Measurements from ENCODE around the gene CNIH4.

CNIH4 gene

DNA sequence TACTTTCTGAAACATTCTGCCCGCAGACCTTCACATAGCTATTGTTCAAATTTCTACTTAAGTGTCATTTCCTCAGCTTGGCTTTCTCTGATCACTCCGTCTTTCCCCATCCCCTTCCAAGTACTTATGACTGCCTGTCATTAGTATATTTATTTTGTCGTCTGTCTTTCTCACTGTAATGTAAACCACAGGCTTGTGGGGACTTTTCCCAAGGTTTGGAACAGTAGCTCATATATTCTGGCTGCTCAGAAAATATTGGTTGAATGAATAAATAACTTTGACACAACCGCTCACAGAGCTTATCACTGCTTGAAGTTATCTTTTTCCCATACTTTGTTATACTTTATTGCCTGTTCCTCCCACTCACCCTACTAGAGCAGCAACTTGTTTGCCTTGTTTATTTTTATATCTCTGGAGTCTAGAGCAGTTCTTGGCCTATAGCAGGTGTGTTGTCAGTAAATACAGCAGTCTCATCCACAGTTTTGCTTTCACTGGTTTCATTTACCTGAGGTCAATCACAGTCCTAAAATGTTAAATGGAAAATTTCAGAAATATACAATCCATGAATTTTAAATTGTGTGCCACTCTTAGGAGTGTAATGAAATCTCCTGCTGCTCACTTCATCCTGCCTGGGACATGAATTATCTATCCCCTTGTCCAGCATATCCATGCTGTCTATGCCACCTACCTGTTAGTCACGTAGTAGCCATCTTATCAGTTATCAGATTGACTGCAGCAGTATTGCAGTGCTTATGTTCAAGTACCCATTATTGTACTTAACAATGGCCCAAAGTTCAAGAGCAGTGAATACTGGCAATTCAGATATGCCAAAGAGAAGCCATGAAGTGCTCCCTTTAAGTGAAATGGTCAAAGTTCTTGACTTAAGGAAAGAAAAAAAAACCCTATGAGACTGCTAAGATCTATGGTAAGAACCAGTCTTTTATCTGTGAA lies 2.4 kb upstream of the CNIH4 start:
- no peak for DNase-seq (ENCODE audit: low spot score)
- TF ChIP-seq, protein P1, sequence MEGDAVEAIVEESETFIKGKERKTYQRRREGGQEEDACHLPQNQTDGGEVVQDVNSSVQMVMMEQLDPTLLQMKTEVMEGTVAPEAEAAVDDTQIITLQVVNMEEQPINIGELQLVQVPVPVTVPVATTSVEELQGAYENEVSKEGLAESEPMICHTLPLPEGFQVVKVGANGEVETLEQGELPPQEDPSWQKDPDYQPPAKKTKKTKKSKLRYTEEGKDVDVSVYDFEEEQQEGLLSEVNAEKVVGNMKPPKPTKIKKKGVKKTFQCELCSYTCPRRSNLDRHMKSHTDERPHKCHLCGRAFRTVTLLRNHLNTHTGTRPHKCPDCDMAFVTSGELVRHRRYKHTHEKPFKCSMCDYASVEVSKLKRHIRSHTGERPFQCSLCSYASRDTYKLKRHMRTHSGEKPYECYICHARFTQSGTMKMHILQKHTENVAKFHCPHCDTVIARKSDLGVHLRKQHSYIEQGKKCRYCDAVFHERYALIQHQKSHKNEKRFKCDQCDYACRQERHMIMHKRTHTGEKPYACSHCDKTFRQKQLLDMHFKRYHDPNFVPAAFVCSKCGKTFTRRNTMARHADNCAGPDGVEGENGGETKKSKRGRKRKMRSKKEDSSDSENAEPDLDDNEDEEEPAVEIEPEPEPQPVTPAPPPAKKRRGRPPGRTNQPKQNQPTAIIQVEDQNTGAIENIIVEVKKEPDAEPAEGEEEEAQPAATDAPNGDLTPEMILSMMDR (IDR thresholded peaks at IDR 0.05; ENCODE audit: extremely low read depth, missing control alignments): no peak

DNA sequence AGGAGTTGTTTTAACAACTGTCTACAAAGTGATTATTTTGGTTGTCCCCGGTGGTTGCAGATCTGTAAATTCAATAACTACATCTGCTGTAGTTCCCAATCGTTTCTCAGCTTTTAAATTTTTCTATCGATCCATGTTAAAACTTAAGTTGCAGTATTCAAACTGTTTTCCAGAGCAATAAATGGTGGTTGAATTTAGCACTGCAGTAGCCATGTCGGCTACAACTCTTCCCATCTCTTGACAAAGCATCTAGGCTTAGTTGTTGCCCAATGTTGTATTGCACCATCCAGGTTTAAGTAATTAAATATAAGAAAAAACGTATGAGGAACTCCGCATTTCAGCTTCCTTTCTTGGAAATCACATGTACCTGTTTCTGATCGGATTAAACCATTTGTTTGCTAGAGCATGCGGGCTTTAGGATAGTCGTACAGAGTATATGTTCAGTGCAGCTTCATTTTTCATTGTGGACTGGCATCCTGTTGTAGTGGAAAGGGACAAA lies 996 bp downstream of the CNIH4 start:
- TF ChIP-seq, protein P1 (IDR thresholded peaks at IDR 0.05; ENCODE audit: extremely low read depth, missing control alignments): no peak
- no peak for DNase-seq (ENCODE audit: low spot score)

DNA sequence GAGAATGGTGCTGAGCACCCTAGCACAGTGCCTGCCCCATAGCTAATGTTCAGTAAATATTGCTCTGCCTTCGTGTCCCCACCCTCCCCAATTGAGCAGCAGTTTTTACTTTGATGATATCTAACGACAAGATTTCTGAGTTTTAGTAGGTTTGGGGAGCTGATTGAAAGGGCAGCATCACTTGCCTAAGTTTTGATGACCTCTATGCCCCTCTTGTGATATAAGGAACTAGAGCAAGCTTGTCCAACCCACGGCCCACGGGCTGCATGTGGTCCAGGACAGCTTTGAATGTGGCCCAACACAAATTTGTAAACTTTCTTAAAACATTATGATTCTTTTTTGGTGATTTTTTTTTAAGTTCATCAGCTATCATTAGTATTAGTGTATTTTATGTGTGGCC lies 1.6 kb downstream of the CNIH4 start:
- DNase-seq (ENCODE audit: low spot score): no peak
- TF ChIP-seq, protein P1 (IDR thresholded peaks at IDR 0.05; ENCODE audit: extremely low read depth, missing control alignments): no peak

DNA sequence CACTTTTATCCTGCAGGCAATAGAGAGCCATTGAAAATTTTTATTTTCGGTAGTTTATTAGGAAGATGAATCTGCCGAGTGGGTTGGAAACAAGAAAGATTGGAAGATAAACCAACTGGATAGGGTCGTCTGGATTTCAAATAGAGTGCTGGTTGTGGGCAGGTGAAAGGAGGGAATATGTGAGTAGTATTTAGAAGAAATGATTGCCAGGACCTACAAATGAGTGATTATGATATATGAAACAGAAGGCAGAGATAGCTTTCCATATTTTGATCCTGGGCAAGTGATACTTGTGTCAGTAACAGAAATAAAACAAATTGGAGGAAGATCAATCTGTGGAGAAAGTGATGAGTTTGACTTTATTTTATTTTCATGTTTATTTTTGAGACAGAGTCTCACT lies 2.5 kb downstream of the CNIH4 start:
- DNase-seq (ENCODE audit: low spot score): no peak
- TF ChIP-seq, protein P1 (IDR thresholded peaks at IDR 0.05; ENCODE audit: extremely low read depth, missing control alignments): no peak

DNA sequence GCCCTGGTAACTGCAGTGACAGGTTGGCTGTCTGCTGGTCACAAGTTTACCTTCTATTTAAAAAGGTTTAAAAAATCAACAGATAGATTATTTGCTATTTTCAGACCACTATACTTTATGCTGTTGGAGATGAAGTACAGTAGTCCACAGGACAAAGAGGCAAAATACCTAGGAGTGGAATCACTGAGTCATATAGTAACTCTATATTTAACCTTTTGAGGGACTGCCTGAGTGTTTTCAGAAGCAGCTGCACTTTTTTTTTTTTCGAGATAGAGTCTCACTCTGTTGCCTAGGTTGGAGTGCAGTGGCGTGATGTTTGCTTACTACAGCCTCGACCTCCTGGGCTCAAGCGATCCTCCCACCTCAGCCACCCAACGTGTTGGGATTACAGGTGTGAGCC lies 11.7 kb downstream of the CNIH4 start:
- TF ChIP-seq, protein P1 (IDR thresholded peaks at IDR 0.05; ENCODE audit: extremely low read depth, missing control alignments): no peak
- DNase-seq (ENCODE audit: low spot score): peak; percentile 34

DNA sequence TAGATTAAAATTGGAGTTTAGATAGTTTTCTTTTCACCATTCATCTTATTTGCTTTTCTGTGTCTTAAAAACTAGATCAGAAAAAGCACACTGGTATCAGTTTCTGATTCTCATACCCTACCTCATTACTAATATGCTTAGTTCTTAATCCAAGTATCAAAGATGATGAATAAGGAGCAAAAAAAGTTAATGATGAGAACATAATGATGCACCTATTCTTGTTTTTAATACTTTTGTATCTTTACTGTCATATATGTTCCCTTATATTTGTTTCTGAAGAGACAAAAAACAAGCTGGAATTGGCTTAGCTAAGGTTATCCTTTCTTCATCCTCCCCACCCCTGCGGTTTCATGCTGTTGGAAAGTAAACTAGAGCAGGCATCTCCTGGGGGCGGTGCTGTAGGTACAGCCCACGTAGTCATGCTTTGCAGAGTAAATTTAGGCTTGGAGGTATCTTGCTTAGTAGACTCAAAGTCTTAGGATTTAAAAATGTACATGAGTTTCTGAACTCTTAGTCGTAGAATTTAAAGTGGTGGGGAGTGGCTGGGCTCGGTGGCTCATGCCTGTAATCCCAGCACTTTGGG lies 16.4 kb downstream of the CNIH4 start:
- TF ChIP-seq, protein P1 (IDR thresholded peaks at IDR 0.05; ENCODE audit: extremely low read depth, missing control alignments): no peak
- no peak for DNase-seq (ENCODE audit: low spot score)

DNA sequence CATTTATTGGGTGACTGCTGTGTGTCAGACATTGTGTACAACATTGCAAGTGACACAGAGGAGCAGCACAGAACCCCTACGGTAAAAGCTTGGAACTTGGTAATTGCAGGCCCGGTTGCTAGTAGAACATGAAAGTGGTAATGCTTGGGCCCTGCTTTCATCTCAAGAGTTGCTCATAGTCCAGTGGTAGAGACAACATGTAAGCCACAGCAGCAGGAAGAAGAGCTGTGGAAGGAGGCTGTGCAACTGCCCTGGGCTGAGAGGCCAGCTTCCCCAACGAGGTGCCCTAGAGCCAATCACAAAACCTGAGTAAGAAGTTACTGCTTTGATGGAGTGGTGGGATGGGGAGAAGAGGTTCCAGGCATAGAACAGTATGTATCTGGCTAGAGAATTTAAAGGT lies 18.4 kb downstream of the CNIH4 start:
- TF ChIP-seq, protein P1 (IDR thresholded peaks at IDR 0.05; ENCODE audit: extremely low read depth, missing control alignments): no peak
- no peak for DNase-seq (ENCODE audit: low spot score)

Measured in GM20000 (cell line).